HG03469 (cell line): ENCODE results near the gene CD320.
"Not testable (repeated sequence)": the region's sequence is repeated elsewhere in the genome, so short reads cannot be mapped to it uniquely, and the experiment has no call there.

ENCODE experiments used
- ATAC-seq: cut with Tn5 transposase; IDR thresholded peaks from one replicate; pipeline ENCODE4 v1.9.1; 2021; ENCODE audit warnings: mild to moderate bottlenecking, moderate library complexity, moderate number of reproducible peaks; ENCODE audit not compliant: unreplicated experiment

CD320 gene

DNA sequence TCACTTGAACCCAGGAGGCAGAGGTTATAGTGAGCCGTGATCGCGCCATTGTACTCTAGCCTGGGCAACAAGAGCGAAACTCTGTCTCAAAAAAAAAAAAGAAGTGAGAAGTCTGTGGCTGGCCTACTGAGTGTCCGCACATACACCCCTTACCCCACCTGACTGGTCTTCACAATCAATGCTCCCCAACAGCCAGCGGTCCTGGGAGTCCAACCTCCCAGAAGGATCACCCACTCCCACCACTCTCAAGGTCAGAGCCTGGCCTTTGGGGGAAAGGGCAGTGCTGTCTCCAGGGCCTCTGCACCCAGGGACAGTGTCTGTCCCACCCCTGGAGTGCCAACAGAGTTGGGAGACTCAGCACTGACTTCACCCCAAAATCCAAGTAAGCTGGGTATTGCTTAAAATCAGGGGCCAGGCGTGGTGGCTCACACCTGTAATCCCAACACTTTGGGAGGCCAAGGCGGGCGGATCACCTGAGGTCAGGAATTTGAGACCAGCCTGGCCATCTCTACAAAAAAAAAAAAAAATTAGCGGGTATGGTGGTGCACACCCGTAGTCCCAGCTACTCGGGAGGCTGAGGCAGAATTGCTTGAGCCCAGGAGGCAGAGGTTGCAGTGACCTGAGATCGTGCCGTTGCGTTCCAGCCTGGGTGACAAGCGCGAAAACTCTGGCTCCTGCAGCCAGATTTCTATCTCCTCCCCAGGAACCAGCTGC lies 2.3 kb upstream of the CD320 start:
- no peak for ATAC-seq

DNA sequence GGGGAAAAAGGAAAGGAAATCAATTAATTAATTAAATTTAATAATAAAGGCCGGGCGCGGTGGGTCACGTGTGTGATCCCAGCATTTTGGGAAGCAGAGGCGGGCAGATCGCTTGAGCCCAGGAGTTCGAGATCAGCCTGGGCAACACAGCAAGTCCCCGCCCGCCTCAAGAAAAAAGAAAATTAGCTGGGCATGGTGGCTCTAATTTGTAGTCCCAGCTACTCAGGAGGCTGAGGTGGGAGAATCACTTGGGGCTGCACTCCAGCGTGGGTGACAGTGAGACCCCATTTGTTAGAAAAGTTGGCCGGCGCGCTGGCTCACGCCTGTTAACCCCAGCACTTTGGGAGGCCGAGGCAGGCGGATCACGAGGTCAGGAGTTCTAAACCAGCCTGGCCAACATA lies 733 bp upstream of the CD320 start:
- ATAC-seq = no peak

DNA sequence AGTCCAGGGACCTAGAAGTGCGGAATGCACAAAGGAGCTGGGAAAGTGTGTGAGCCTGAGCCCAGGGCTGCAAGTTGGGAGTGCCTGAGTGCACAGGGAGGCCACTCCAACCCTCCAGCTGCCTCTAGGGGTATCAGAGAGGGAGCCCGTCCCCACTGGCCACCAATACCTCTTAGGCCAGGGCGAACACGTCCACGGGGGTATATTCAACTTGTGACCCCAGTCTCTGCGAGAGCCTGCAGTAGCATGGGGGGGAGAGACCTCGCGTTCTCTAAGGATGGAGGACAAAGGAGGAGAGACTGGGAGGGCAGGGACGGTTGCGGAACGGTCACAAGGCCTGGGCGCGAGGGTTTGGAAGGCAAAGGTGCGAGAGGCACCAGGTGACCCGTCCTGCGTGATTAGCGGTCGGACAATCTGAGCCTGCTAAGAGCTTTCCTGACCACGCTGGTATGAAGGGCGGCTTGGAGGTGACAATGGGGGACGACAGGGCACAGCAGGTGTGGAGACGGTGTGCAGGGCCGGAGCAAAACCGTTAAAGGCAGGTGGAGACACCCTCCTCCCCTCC lies 676 bp downstream of the CD320 start:
- no peak for ATAC-seq

DNA sequence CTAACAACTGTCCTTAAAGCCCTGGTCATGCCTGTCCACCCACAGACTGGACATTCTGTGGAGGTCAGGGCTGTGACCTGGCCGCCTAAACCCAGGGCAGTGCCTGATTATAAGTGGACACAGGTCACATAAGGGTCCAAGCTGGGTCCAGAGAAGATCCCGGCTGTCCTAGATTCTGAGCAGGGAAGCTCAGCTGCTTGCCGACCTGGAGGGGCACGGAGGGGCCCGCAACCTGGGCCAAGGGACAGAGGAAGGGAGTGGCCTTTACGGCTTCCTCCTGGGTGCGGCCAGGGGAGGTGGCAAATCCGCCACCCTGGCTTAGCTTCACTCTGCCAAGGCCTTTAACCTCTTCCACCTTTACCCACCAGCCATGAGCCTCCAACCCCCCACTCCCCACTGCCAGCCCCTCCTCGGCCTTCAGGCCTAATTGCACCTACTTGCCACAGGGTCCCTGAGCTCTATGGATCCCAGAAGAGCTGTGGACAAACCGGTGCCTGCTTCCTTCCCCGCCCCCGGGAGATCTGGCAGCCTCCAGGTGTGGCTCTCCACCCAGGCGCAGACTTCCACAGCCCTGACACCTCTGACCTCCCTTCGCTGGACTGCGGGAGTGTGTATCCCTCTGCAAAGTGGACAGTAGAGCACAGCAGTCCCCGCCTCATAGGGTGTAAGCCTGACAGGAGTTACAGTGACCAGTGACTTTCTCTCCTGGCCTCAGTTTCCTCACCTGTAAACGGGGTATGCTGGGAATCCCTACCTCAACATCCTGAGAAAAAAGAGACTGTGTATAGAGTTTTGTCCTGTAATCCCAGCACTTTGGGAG lies 1.7 kb downstream of the CD320 start:
- ATAC-seq = no peak

DNA sequence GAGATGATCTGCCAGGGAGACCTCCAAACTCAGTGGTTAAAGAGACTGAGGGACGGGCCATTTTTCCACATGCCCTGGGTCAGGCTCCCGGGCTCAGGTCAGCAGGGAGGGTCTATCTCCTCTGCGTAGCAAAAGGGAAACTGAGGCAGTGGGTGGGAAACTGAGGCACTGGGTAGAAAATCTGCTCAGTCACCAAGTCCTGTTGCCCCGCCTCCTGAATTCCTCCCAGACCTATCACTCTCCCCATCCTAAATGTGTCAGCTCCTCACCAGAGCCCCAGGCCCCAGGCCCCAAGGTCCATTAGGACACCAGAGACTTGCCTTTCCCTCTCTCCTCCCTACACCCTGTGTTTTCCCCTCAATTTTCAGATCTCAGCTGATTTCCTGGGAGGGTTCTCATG lies 2.4 kb downstream of the CD320 start:
- no peak for ATAC-seq

DNA sequence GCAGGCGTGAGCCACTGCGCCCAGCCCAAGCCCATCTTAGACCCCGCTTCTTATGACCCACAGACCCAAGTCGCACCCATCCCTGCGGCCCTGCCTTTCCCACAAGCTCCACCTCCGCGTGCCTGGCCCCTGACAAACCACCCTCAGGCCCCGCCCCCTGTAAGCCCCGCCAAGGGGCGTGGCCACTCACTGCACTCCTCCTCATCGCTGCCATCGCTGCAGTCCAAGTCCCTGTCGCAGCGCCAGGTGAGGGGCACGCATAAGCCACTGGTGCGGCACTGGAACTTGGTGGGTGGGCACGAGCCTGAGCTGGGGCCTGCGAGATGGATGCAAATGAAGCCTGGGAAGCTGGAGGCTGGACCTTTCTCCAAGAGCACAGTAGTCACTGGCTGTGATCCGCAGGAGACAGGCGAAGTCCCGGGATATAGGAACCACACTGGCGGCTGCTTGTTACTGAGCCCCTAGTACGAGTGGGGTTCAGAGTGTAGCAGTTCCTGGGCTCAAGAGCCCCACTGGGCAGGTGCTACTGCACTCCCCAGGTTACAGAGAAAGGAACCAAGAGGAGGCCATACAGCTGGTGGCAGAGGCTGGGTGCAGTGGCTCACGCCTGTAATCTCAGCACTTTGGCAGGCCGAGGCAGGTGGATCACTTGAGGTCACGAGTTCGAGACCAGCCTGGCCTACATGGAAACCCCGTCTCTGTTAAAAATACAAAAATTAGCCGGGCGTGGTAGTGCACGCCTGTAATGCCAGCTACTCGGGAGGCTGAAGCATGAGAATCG lies 3.1 kb downstream of the CD320 start:
- ATAC-seq = no peak

DNA sequence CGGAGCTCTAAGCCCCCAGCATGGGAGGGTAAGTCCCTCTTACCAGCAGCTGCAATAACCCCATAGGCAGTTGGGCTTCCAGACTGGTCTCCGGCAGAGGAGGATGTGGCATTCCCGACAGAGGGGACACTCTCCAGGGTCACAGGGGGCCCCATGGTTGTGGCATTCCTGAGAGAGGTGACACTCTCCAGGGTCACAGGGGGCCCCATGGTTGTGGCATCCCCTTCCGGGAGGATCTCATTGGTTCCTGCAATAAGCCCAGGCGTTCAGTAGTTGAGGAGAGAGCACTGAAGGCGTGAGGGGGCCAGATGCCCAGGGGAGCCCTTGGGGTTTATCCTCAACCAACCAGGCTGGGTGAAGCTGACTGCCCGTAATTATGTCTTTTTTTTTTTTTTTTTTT lies 5.4 kb downstream of the CD320 start:
- no peak for ATAC-seq

DNA sequence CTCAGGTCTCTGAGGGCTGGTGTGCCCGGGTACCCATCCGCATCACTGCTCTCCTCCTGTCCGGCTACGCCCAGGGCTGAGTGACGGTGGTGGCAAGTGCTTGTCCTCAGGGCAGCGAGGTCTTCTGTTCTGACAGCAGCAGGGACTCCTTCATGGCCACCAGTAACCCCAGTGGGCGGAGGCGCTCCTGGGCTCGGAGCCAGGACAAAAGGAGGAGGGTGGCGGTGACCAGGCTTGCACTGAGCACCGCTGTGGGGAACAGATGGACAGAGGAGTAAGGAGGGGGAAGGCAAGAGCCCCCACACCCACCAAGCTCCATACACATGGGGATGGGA lies 5.8 kb downstream of the CD320 start:
- ATAC-seq = no peak

DNA sequence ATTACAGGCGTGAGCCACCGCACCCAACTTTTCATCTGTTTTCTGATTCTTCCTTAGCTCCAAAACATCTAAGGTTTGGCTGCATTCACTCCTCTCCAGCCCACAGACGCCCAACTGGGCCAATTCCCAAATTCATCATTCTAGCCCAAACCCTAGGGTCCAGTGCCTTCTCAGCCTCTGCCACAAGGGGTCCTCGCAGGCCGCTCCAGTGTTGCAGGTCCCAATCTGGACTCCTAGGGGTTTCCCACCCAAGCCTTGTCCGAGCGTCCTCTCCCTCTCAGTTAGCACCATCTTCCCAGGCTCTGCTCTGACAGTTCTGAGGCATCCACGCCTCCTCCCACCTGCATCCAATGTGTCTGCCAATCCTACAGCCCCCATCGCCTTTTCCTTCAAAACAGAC lies 16.8 kb downstream of the CD320 start:
- not testable (repeated sequence) for ATAC-seq

DNA sequence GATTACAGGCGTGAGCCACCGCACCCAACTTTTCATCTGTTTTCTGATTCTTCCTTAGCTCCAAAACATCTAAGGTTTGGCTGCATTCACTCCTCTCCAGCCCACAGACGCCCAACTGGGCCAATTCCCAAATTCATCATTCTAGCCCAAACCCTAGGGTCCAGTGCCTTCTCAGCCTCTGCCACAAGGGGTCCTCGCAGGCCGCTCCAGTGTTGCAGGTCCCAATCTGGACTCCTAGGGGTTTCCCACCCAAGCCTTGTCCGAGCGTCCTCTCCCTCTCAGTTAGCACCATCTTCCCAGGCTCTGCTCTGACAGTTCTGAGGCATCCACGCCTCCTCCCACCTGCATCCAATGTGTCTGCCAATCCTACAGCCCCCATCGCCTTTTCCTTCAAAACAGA lies 31.6 kb downstream of the CD320 start:
- ATAC-seq = not testable (repeated sequence)

DNA sequence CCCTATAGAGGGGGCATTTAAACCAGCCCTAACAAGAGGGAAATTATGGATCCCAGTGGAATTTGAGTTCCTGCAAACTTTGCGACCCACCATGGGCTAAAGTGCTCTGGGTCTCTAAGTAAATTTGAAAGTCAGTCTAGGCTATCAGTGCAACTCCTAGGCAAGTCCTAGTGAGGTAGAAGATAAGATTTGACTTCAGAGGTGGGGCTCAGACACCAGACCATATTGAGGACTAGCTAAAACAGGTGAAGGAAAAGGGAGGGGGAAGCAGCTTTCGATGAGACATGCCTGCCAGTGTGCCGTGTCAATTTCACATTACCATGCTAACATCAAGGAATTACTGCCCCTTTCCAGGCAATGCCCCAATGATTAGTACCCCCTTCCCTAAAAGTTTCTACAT lies 38.4 kb downstream of the CD320 start:
- no peak for ATAC-seq

DNA sequence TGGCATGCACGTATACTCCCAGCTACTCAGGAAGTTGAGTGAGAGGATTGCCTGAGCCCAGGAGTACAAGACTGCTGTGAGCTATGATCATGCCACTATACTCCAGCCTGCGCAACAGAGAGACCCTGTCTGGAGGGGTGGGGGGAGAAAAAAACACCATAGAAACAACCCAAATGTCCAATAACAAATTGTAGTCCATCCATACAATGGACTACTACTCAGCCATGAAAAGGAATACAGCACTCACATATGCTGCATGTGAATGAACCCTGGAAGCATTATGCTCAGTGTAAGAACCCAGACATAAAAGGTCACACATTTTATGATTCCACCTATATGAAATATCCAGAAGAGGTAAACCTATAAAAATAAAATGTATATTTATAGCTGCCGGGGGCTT lies 42.3 kb downstream of the CD320 start:
- ATAC-seq = no peak

DNA sequence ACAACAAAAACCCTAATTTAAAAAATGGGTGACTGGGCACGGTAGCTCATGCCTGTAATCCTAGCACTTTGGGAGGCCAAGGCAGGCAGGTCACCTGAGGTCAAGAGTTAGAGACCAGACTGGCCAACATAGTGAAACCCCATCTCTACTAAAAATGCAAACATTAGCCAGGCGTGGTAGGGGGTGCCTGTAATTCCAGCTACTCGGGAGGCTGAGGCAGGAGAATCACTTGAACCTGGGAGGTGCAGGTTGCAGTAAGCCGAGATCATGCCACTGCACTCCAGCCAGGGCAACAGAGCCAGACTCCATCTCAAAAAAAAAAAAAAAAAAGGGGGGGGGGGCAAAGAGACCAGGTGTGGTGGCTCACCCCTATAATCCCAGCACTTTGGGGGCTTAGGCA lies 43.9 kb downstream of the CD320 start:
- ATAC-seq = not testable (repeated sequence)

DNA sequence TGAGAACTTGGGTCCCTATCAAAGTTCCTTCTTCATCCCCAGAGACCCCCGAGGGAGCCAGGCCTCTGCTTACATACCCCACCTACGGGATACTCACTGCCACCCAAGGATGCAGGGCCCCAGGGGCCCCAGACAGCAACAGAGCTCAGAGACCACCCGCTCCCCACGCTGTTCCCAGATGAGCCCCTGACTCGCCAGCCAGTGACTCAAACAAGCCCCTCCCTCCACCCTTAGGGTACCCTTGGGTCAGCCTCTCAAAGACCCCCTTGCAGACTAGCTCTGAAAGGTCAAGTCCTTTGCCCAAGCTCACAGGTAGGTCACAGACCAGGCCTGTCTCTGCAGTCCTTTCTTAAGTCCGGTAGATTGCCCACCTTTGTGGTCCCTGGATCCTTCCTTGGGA lies 45.7 kb downstream of the CD320 start:
- no peak for ATAC-seq

DNA sequence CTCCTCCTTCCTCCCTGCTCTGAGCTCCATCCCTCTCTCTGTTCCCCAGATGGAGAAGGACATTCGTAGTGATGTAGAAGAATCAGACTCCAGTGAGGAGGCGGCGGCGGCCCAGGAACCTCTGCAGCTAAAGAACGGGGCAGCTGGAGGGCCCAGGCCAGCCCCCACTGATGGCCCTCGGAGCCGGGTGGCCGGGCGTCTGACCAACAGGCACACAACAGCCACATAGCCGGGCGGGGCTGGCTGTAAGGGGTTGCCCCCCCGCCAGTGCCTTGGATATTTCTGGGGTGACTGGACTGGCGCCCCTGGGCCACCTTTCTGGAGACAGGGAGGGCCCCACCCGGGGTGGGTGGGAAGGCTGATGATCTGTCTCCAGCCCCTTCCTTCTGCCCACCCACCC lies 46.3 kb downstream of the CD320 start:
- no peak for ATAC-seq

DNA sequence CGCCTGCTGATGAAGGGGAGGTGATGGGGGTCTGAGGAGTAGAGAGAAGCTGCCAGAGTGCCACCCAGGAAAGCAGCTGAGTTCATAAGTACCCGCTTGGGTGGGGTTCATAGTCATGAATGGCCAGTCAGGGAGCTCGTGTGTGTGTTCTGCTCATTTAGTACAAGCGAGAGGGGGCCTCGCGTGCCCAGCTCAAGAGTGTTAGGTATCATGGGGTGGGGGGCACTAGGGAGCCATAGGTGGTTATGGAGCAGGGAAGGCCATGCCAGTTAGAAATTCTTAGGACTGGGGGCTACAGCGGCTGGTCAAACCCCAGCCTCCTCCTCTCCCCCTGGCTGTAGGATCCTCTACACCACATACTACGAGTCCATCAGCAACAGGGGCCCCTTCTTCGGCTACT lies 46.8 kb downstream of the CD320 start:
- no peak for ATAC-seq

DNA sequence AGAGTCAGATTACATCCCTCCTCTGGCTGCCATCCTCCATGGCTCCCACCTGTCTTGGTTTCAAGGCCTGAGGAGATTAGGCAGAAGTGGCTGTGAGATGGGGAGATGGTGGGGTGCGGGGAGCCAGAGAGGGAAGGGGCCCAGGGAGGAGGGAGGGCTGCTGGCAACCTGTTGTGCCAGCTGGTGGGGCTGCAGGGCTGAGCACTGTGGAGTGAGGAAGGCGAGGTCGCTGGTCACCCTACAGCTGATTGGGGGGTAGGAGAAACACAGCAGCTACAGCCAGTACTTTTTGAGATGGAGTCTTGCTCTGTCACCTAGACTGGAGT lies 48.3 kb downstream of the CD320 start:
- no peak for ATAC-seq

DNA sequence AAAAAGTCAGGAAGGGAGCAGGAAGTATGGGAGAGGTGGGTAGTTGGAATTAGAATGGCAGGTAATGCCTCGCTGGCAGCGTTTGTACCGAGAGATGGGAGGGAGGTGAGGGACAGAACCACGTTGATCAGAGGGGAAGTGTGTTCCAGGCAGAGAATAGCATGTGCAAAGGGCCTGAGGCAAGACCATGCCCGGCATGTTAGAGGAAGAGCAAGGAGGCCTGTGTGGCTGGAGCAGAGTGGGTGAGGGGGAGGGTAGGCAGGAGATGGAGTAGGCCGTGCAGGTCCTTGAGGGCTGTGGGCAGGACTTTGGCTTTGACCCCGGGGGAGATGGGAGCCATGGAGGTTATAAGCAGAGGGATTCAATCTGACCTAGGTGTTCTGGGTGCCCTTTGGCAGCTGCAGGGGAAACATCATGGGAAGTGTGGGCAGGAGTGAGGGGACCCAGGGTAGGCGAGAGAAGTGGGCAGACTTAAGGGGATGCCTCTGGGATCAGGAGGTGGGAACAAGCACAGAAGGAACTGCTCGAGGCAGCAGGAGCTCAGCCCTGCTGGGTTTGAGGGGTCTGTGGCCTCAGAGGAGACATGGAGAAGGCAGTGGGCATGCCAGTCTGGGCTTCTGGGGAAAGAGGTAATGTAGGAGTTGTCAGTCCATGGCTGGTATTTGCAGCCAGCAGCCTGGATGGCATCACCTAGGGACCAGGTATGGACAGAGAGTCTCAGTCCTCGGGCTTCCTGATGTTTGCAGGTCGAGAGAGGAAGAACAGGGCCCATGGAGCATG lies 48.8 kb downstream of the CD320 start:
- ATAC-seq = no peak

DNA sequence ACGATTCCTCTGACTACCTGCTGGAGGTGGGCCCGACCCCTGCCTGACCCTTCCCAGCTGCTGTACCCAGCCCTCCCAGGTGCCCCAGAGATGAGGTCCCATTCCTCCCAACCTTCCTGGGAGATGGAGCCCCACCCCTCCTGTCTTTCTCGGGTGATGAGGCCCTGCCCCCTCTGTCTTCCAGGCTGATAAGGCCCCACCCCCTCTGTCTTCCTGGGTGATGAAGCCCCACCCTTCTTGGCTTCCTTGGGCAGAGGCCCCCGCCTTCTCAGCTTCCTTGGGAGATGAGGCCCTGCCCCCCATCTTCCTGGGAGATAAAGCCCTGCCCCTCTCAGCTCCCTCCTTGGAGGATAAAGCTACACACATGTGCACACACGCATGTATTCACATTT lies 51.1 kb downstream of the CD320 start:
- ATAC-seq = no peak

DNA sequence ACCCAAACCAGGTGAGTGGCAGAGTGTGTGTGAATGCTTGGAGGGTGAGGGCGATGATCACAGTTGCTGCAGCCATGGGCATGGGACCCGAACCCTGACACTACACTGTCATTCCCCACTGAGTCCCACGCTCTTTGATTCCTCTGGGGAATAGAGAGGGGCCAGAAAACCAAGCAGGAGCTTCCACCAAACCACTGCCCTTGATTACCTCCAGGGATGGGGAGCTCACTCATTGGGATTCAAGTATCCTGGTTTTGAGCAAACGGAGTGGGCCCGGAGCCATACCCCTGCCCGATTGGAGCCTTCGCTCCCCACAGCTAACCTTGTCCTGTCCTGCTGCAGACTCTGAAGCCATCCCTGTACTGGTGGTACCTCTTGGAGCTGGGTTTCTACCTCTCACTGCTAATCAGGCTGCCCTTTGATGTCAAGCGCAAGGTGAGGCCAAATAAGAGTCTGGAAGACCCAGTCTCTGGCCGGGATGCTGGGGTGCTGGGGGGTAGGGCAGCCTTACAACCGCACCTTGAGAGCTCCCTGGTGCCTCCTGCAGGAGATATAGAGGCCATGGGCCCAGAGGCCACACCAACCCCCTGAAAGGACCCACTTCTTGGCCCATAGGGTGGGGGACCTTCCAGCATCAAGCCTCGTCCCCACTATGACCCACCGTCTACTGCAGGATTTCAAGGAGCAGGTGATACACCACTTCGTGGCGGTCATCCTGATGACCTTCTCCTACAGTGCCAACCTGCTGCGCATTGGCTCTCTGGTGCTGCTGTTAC lies 51.7 kb downstream of the CD320 start:
- ATAC-seq = no peak
